Gastroesophageal sphincter (tissue), 4 donors: ENCODE results near the gene ACTN4. TPM values are rescaled to one million over a fixed set of nuclear protein-coding genes. Genes with fewer than 3 reads are reported as not detected.

Source experiments
- ATAC-seq: fragments of 150-250 bp; one replicate; pipeline ENCODE4 v1.9.1; 2016; ENCODE audit warnings: mild to moderate bottlenecking, moderate library complexity
- H3K27ac ChIP-seq, 4 donors: fragments of 200-600 bp; sonication (generic) in 3 of 4; 1 replicate in 3 of 4; 2 replicates in 1 of 4; pipeline ENCODE4 v1.5.1; 2016 to 2019
- H3K27me3 ChIP-seq: fragments of 200-600 bp; sonication (generic); one replicate; pipeline ENCODE4 v1.5.1; 2019
- H3K36me3 ChIP-seq, 2 donors: fragments of 200-600 bp; sonication (generic); one replicate each; pipeline ENCODE4 v1.5.1; 2019; ENCODE audit warnings: control low read depth in 1 of 2
- H3K4me1 ChIP-seq, 3 donors: fragments of 200-600 bp; sonication (generic); 1 replicate in 2 of 3; 2 replicates in 1 of 3; pipeline ENCODE4 v1.5.1; 2016 to 2019; ENCODE audit warnings: control low read depth in 2 of 3
- H3K4me3 ChIP-seq, 2 donors: fragments of 200-600 bp; sonication (generic); one replicate each; pipeline ENCODE4 v1.5.1; 2019; ENCODE audit warnings: mild to moderate bottlenecking in 1 of 2, moderate library complexity in 1 of 2
- H3K9me3 ChIP-seq, 3 donors: fragments of 200-600 bp; sonication (generic); one replicate each; pipeline ENCODE4 v1.5.1; 2017 to 2019; ENCODE audit warnings: control low read depth in 2 of 3
- CTCF ChIP-seq, 4 experiments: fragments of 200-600 bp in 2 of 4; fragments of 450-650 bp in 2 of 4; sonication (generic) in 1 of 4; IDR thresholded peaks; one replicate each; pipeline ENCODE4 v1.5.1; 2017 to 2019; ENCODE audit warnings: antibody characterized with exemption in 4 of 4, mild to moderate bottlenecking in 2 of 4, moderate library complexity in 2 of 4
- EP300 ChIP-seq: sonication (generic); formaldehyde crosslinking; IDR thresholded peaks from one replicate; pipeline ENCODE4 v1.6.1; 2017; ENCODE audit warnings: antibody characterized with exemption, mild to moderate bottlenecking
- POLR2A ChIP-seq, 2 donors: fragments of 450-650 bp; IDR thresholded peaks; one replicate each; pipeline ENCODE4 v1.6.1; 2017; ENCODE audit warnings: antibody characterized with exemption in 2 of 2, mild to moderate bottlenecking in 2 of 2, moderate library complexity in 1 of 2
- POLR2AphosphoS5 ChIP-seq: sonication (generic); formaldehyde crosslinking; IDR thresholded peaks from one replicate; pipeline ENCODE4 v1.6.1; 2017; ENCODE audit warnings: antibody characterized with exemption
- WGBS, 2 donors: methylation state at CpG; one replicate each; pipeline ENCODE4 v1.1.5; 2018; ENCODE audit warnings: low coverage in 1 of 2; 5-methylcytosine and 5-hydroxymethylcytosine counted together
- total RNA-seq, 4 donors: library from RNA; depleted of rRNA; stranded (reverse); fragments of >200 nt; gene quantifications; one replicate each; pipeline ENCODE4 v1.1.0, GENCODE V29; 2016

The ACTN4 gene
- total RNA-seq, 4 donors from 2014 or later: 337 to 938 (median 507) TPM

- Histone ChIP-seq H3K27ac (peak overlapping the region; percentile 63 to 97 (median 91)), H3K9me3 (no peaks in the 10 kb centered on the region), H3K4me1 (peaks cover 7 to 98% (median 64%) of the 10 kb centered on the region in 3 donors), H3K4me3 (no peak overlapping the region), H3K36me3 (peaks cover 0 to 53% of the 10 kb centered on the region in 2 donors), H3K27me3 (no peaks in the 10 kb centered on the region)
- TF ChIP-seq CTCF (IDR thresholded peaks at IDR 0.05) (no peak), EP300 (no peak), POLR2A (IDR thresholded peaks at IDR 0.05) (no peak), POLR2AphosphoS5 (no peak)
- ATAC-seq: no peak
- 83 to 90% methylated on average over 1 to 2 of the region's 22 CpGs for WGBS, 2 donors
Observed at GRCh38 chr19:38700350-38700901, 53.0 kb downstream of the ACTN4 start.

GRCh38 chr19:38700902-38701454 lies 53.5 kb downstream of the ACTN4 start:
- H3K4me3 ChIP-seq: no peak overlapping the region
- 60 to 70% methylated on average over 1 to 9 of the region's 18 CpGs for WGBS, 2 donors
- no peaks in the 10 kb centered on the region for H3K9me3 ChIP-seq
- H3K4me1 ChIP-seq: peaks cover 7 to 98% (median 64%) of the 10 kb centered on the region in 3 donors
- no peaks in the 10 kb centered on the region for H3K27me3 ChIP-seq
- peaks cover 0 to 59% of the 10 kb centered on the region in 2 donors for H3K36me3 ChIP-seq
- no peak for TF ChIP-seq CTCF (IDR thresholded peaks at IDR 0.05)
- TF ChIP-seq POLR2AphosphoS5: no peak
- TF ChIP-seq POLR2A (IDR thresholded peaks at IDR 0.05): no peak
- no peak for TF ChIP-seq EP300
- no peak for ATAC-seq
- H3K27ac ChIP-seq: peak overlapping the region; percentile 63 to 97 (median 91)

GRCh38 chr19:38701455-38702063 lies 54.1 kb downstream of the ACTN4 start:
- TF ChIP-seq EP300 (no peak), POLR2AphosphoS5 (peak; percentile 96), CTCF (IDR thresholded peaks at IDR 0.05) (no peak)
- peaks cover 7 to 98% (median 62%) of the 10 kb centered on the region in 3 donors for H3K4me1 ChIP-seq

GRCh38 chr19:38702278-38702677 lies 54.8 kb downstream of the ACTN4 start:
- no peaks in the 10 kb centered on the region for H3K27me3 ChIP-seq
- H3K36me3 ChIP-seq: peaks cover 0 to 72% of the 10 kb centered on the region in 2 donors
- H3K27ac ChIP-seq: peak overlapping the region; percentile 54 to 97 (median 91)
- peak; percentile 43 for ATAC-seq
- H3K4me3 ChIP-seq: no peak overlapping the region
- H3K9me3 ChIP-seq: no peaks in the 10 kb centered on the region
- H3K4me1 ChIP-seq: peaks cover 7 to 98% (median 60%) of the 10 kb centered on the region in 3 donors
- no CpG with 5 or more reads among the region's 14 CpGs for WGBS, 2 donors
- TF ChIP-seq POLR2AphosphoS5: no peak
- TF ChIP-seq POLR2A (IDR thresholded peaks at IDR 0.05): no peak
- TF ChIP-seq CTCF (IDR thresholded peaks at IDR 0.05): no peak
- TF ChIP-seq EP300: no peak

More at GRCh38 chr19:38701455-38702063, 54.1 kb downstream of the ACTN4 start:
- Histone ChIP-seq H3K4me3 (no peak overlapping the region), H3K9me3 (no peaks in the 10 kb centered on the region), H3K27me3 (no peaks in the 10 kb centered on the region), H3K36me3 (peaks cover 0 to 64% of the 10 kb centered on the region in 2 donors), H3K27ac (peak overlapping the region; percentile 63 to 97 (median 91))
- peak; percentile 90 for ATAC-seq
- 26% methylated on average over 4 of the region's 11 CpGs; no CpG with 5 or more reads in 1 of the 2 donors for WGBS, 2 donors
